HG03095 (cell line): ENCODE results near the gene CMTM5.

Source experiments
- ATAC-seq: cut with Tn5 transposase; IDR thresholded peaks from one replicate; pipeline ENCODE4 v1.9.1; 2021; ENCODE audit warnings: moderate library complexity; ENCODE audit not compliant: unreplicated experiment

Gene CMTM5

DNA sequence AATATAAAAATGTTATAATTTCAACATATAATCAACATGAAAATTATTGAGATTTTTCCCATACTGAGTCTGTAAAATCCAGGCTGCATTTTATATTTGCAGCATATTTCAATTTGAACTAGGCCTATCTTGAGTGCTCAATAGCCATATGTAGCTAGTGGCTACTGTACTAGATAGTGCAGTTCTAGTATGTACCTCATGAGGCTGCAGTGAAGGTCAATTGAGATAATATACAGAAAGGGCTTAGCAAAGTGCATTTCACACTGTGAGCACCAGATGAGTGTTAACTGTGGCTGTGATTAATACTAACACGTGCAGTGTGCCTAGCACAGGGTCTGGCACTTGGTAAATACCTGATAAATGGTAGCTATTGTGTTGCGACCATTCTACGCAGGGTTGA is 18.8 kb upstream of the CMTM5 start:
- ATAC-seq, result no peak

DNA sequence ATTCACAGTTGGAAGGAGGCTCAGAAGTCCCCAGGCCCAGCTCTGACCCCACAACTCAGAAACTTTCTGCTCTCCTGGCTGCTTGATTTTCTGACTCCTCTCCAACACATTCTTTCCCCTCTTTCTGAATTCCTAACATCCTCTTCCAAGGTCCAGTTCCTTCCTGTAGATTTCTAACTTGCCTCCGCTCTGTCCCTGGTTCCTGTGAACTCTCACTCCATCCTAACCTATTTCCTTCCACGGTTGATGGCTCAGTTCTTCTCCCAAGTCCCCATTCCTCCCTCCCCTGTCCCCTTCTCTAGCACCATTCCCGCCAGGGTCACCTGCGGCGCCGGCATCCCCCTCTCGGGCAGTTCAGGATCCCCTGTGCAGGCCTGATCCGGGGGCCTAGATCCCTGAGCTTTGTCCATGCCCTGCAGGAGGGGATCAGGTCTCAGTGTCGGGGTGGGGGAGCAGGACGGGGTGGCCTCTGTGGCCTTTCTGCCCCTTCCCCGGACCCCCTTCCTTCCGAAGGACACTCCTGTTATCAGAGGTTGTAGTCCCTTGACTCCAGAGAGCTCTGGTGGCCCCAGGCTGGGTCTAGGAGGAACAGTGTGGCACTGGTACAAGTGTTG is 18.2 kb upstream of the CMTM5 start:
- no peak for ATAC-seq

DNA sequence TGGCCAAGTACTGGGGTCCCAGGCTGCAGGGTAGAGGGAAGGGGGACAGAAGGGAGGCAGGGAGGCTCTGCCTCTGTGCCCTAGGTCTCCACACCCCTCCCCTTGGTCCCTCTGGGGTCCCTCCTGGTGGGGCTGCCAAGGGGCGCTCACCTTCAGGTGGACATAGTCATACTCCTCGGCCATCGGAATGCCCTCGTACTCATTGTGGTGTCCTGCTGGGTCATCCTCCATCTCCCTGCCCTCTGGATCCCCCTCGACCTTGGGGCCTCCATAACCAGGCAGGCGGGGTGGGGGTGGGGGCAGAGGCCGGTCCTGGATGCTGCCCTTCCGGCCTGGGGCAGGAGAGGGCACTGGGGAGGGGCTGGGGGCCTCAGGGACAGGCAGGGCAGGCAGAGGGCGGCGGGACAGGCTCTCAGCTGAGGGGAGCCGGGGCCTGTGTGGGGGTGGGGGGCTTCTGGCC is 17.6 kb upstream of the CMTM5 start:
- ATAC-seq, result no peak

DNA sequence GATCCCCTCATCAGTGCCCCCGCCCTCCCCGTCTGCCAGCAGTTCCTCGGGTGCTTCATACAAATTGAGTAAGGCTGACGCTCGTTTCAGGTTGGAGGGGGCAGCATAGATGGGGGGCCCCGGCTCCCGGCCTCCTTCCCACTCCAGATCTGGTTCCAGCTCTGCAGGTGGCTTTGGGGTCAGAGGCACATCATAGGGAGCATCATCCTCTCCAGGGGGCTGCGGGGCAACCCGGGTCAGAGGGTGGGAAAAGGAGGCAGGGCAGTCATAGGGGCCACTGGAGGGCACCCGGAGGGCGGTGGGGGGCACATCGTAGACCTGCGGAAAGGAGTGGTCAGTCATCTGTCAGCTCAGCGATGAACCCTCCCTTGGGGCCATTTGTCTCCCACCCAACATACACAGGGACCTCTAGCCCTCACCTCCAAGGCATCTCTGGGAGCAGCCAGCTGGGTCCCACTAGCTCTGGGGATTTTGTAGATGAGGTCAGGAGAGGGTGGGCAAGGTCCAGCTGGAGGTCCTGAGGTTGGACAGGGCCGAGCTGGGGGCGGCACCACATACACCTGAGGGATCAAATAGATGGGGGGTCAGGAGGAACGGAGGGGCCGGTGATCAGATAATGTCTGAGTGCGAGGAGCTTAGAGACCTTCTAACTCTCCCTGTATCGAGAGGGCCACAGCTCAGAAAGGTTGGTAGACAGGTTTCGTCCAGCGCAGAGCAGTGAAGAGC is 17.0 kb upstream of the CMTM5 start:
- ATAC-seq, result no peak

DNA sequence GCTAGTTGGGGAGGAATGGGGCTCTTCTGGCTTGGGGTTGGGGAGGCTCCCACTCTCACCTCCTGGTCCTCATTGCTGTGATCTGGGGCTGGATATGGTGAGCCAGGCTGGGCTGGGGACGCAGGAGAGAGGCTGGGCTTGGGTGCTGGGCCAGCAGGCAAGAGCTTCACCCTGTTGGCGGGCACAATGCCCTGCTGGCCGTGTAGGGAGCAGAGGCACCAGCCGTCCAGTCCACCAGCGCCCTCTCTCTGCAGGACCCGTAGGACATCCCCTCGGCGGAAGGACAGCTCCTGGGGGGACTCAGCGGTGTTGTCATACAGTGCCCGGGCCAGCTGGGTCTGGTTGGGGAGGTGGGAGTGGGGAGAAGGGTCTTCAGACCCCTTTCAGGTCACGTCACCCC is 16.4 kb upstream of the CMTM5 start:
- ATAC-seq, result no peak

DNA sequence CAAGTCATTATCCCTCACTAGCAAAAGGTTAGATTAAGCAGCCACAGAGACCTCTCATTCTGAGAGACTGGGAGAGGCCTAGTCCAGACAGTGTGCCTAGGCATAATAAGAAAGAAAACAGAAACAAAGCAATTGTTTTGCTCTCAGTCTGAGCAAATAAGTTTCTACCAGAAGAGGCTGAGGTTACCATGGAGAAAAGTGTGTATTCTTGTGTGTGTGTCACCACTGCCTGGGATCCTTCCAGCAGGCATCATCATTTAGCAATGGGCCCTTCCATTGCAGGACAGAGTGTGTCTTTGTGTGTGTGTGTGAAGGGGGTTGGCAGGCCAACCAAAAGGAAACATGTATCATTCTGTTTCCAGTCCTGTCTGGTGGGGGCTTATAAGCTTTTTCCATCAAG is 15.5 kb upstream of the CMTM5 start:
- ATAC-seq, result no peak

DNA sequence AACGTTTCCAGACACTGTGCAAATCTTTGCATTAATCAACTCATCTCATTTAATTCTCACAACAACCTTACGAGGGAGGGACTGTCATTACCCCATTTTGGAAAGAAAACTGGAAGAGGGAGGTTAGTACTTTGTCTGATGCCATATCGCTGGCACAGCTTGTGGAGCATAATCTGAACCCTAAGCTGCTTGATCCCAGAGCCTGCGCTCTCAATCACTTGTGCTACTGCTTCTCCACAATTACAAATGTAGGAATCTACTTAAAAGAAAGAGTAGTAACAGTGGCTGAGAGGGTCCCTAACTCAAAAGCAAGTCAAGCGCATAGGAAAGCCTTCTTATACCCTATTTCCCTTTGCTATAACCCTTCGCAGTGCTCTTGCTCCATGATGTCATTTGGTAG is 15.1 kb upstream of the CMTM5 start:
- no peak for ATAC-seq

DNA sequence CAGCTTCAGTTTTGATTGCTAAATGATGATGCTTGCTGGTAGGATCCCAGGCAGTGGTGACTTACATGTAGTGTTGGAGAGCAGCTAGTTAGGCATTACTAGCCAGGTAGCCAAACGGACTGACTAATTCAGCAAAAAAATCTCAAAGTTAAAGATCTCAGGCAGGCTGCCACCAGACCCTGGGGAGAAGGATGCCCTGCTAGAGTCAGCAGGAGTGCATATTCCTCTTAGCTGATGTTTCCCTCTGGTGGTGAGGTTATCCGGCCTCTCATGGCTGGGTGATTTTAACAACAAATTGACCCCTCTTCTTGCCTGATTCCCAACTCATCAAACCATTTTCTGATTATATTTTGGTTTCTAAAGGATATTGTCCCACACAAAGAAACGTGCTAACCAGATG is 14.6 kb upstream of the CMTM5 start:
- no peak for ATAC-seq

DNA sequence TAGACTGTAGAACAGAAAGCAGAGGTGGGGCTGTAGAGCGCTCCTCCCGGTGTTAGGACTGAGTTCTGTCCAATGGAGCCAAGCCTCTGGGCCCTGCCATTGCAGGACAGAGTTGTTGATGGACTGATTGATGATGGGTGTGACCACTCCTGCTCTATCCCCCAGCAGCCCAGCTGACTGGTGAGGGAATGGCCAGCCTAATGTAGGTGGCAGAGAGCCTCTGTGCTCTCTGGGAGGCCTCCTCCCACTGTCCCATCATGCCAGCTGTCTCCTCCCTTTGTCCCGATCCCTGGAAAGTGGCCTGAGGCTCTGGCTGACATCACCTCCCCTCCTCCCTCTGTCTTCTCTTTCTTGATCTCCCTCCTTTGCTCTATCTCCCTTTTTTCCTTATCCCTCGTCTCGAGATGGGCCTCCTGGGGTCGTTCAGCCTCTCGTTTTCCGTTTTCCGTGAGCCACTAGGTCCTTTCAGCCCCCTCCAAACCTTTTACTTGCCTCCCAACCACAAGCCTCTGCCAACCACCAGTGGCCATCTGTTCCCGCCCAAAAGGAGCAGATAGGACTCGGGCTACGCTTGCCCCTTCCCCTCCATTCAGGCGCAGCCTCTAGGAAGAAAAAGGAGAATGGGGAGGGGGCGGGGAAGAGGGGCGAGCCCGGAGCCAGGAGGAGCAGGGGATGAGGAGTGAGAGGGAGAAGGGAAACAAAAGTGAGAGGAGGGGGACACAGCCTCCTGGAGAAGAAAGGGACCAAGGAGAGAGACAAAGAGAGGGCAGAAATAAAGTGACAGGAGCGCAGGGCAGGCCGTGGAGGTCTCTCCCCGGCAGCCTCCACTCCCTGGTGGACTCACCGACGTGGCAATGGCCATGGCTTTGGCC is 12.4 kb upstream of the CMTM5 start:
- no peak for ATAC-seq

DNA sequence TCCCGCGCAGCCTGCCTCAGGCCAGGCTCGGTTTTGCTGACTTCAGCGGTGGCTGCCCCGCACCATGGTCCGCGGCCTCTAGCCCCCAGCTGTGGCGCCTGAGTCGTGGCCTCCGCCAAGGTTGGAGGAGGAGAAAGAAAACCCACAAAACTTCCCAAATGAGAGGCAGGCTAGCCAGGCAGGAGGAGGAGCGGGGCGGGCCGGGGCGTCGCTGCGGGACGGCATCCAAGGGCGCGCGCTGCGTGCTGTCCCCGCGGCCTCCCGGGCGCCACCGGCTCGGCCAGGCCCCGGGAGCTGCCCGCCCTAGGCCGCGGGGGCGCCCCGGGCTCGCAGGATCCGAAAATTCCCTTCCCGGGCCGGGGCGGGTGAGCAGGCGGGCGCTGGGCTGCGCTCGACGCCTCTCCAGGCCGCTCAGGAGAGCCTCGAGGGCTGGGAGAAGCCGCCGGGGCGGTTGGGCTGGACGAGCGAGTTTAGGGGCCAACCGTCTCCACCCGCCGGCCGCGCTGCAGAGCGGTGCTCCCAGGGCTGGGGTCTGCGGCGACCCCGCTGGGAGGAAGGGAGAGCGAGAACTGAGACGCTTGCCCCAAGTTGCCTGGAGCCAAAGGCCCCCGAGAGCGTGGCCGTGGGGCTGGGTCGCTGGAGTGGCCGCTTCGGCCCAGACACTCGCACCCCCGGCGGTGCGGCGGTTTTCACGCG is 11.7 kb upstream of the CMTM5 start, which contains the start of gene EFS:
Gene EFS (minus strand): TSS at position 137 of the 696 bp plus-strand sequence. CDS start 147 bp downstream, outside the sequence.
- ATAC-seq, result no peak

DNA sequence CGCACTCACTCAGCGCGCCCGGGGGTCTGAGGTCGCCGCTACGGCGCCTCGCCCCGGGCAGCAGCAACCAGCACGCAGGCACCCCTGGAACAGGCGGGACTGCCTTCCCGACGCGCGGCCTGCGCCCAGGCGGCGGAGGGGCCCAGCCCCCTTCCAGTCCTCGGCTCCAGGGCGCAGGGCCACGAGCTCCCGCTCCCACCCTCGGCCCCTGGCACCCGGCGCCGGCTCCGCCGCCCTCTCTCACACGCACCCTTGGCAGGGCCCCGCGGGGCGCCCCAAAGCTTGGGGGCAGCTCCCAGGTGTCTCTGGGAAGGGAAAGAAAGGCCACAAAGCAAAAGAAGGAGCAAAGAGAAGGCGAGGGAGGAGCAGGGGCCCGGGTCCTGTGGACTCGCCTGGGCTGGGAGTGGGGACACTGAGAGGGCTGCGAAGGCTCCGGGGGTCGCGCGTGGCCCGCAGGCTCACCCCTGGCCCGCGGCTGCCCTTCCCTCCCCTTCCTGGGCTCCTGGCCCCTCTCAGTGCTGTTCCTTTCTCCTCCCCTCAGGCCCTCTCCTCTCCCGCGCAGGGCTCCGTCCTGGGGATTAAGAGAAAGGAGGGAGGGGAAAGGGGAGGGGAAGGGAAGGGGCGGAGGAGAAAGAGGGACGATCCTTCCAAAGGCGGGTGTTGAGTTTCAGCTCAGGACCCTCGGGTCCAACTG is 11.0 kb upstream of the CMTM5 start:
- no peak for ATAC-seq

DNA sequence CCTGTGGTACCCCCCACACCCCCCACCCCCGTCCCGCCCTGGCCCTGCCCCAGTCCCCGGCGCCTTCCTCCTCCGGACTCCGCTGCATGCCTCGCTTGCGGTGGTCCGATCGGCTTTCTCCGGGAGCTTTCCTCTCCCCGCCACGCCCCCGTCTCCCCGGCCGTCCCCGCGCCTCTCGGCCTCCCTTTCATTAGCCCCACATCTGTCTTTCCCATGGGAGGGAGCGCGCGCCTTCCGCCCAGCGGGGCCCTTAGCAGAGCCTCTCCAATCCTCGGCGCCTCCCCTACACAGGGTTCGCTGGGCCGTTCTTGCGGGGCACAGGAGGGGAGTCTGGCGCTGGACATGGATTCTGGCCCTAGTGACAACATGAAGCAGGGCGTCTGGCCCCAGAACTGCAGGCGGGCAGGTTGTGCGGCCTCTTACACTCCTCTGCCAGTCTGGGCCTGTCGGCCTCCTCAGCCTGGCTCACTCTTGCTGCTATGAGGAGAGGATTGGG is 10.4 kb upstream of the CMTM5 start:
- ATAC-seq, result no peak

DNA sequence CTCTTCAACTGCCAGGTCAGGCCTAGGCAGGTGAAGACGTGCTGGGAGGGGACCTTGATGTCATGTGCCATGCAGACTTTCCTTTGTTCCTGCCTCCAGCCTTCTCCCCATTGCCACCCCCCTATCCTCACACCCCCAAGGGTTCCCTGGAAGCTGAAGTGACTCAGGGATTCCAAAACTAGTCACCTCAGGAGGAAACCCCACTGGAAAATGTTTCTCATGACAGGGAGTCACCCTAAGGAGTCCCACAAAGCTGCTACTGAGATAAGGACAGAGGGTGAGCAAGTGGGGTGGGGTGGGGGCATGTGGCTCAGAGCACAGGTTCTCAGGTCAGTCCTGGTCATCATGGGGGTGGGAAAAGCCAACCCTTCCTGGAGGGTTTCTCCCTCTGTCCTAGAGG is 6.6 kb upstream of the CMTM5 start:
- ATAC-seq, result no peak

DNA sequence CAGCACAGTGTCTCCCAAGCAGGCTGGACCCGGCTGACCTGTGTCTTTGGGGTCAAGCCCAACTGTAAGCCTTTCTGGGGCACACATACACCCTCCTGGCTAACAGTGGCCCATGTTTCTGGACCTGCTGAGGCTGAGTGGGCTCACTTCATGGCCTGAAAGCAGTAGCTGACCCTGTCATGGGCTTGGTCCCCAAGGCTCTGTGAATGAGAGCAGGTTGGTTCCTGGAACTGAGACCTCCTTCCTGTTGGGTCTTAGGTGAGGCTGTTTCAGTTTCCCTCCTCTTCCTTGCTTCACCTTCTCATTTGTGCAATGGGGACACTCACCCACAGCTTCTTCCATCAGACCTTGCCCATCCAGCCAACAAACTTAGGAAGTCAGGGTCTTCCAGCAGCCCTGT is 5.0 kb upstream of the CMTM5 start:
- ATAC-seq, result no peak

DNA sequence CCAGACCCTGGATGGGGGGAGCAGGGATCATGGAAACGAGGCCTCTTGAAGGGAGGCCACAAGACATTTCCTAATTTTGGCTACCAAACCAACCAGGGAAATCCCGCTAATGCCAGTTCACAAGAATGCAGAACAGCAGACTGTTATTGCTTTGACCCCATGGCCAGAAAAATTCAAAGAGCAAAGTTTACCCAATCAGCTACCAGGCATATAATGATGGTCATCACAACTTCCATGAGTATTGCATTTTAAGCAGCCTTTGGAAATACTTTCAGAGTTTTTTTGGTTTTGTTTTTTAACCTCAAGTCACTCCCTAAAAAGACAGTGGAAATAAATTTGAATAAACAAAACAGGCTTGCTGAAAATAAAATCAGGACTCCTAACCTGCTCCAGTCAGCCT is 4.3 kb upstream of the CMTM5 start, which contains the start of gene IL25:
Gene IL25 (plus strand): TSS at position 301 of the 400 bp plus-strand sequence.
- no peak for ATAC-seq

DNA sequence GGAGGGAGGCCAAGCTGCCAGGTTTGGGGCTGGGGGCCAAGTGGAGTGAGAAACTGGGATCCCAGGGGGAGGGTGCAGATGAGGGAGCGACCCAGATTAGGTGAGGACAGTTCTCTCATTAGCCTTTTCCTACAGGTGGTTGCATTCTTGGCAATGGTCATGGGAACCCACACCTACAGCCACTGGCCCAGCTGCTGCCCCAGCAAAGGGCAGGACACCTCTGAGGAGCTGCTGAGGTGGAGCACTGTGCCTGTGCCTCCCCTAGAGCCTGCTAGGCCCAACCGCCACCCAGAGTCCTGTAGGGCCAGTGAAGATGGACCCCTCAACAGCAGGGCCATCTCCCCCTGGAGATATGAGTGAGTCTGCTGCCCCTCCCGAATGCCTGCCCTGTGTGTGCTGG is 3.8 kb upstream of the CMTM5 start:
- no peak for ATAC-seq

DNA sequence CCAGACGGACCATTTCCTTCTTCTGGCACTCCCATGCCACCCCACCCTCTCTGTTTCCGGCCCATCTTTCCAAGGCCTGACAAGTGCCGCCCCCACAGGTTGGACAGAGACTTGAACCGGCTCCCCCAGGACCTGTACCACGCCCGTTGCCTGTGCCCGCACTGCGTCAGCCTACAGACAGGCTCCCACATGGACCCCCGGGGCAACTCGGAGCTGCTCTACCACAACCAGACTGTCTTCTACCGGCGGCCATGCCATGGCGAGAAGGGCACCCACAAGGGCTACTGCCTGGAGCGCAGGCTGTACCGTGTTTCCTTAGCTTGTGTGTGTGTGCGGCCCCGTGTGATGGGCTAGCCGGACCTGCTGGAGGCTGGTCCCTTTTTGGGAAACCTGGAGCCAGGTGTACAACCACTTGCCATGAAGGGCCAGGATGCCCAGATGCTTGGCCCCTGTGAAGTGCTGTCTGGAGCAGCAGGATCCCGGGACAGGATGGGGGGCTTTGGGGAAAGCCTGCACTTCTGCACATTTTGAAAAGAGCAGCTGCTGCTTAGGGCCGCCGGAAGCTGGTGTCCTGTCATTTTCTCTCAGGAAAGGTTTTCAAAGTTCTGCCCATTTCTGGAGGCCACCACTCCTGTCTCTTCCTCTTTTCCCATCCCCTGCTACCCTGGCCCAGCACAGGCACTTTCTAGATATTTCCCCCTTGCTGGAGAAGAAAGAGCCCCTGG is 1.2 kb upstream of the CMTM5 start:
- no peak for ATAC-seq

DNA sequence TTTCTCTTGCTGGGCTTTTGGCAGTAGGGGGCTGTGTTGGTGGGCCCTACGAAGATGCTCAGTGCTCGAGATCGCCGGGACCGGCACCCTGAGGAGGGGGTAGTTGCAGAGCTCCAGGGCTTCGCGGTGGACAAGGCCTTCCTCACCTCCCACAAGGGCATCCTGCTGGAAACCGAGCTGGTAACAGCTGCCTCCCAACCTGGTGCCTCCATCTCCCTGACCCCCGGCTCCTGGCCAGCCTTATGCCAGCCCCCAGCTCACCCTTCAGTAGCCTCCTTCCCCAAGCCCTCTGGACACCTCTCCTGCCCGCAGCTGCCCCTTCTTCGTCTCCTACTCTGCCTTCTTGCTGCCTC is 328 bp downstream of the CMTM5 start:
- ATAC-seq, result no peak
